ENCODE results near the gene BCL2L15. TPM values are rescaled to one million over a fixed set of nuclear protein-coding genes. Genes with fewer than 3 reads are reported as not detected.

Gene BCL2L15
- total RNA-seq, 1 experiment from 2014 or later = 0.17 TPM

- no peak for TF ChIP-seq TEAD4 (CRISPR knock-in tag; IDR thresholded peaks at IDR 0.05)
Observed at GRCh38 chr1:113895098-113895497, 7.7 kb upstream of the BCL2L15 start (continued).

- no peak for ATAC-seq
- Mint-ChIP-seq H3K9me3 (no peaks in the 10 kb centered on the region), H3K27me3 (ENCODE audit: low read depth) (no peaks in the 10 kb centered on the region), H3K36me3 (peaks cover 10% of the 10 kb centered on the region), H3K27ac (no peak overlapping the region), H3K4me1 (no peaks in the 10 kb centered on the region), H3K4me3 (no peak overlapping the region)
- TF ChIP-seq ELF4 (CRISPR knock-in tag; IDR thresholded peaks at IDR 0.05; ENCODE audit: low read depth) = no peak
- TF ChIP-seq ZNF512 (CRISPR knock-in tag; IDR thresholded peaks at IDR 0.05; ENCODE audit: borderline replicate concordance) = no peak
- no peak for TF ChIP-seq ESRRA (CRISPR knock-in tag; IDR thresholded peaks at IDR 0.05; ENCODE audit: borderline replicate concordance)
- TF ChIP-seq PRDM15 (CRISPR knock-in tag; IDR thresholded peaks at IDR 0.05) = no peak
- no peak for TF ChIP-seq RELA (CRISPR knock-in tag; IDR thresholded peaks at IDR 0.05; ENCODE audit: borderline replicate concordance)
- no peak for TF ChIP-seq OVOL2 (CRISPR knock-in tag; IDR thresholded peaks at IDR 0.05; ENCODE audit: borderline replicate concordance)
- TF ChIP-seq ZNF396 (CRISPR knock-in tag; IDR thresholded peaks at IDR 0.05; ENCODE audit: borderline replicate concordance) = no peak
- no peak for TF ChIP-seq MAX (CRISPR knock-in tag; IDR thresholded peaks at IDR 0.05)
- no peak for TF ChIP-seq RORB (CRISPR knock-in tag; IDR thresholded peaks at IDR 0.05)
- POLR2A ChIA-PET = no interaction called here
- DNase-seq (ENCODE audit: low spot score) = no peak
- CTCF ChIA-PET = no interaction called here
Observed at GRCh38 chr1:113893267-113893666, 5.9 kb upstream of the BCL2L15 start.

- CTCF ChIA-PET = interaction anchor here (0.7 kb wide), 5 partner anchors 9 to 324 kb away, joined by 3 to 5 read pairs (median 4); no protein-coding TSS in a partner anchor
- no peak overlapping the region for H3K27ac Mint-ChIP-seq
- H3K36me3 Mint-ChIP-seq = peaks cover 2% of the 10 kb centered on the region; the same call in 1 of the 2 replicates
- H3K4me3 Mint-ChIP-seq = no peak overlapping the region
- POLR2A ChIA-PET = interaction anchor here (0.7 kb wide), 1 partner anchor 8 kb away, joined by 3 read pairs; no protein-coding TSS in a partner anchor
- DNase-seq (ENCODE audit: low spot score) (no peak), ATAC-seq (no peak)
- no peaks in the 10 kb centered on the region for H3K9me3 Mint-ChIP-seq
- H3K4me1 Mint-ChIP-seq = no peaks in the 10 kb centered on the region
- H3K27me3 Mint-ChIP-seq (ENCODE audit: low read depth) = peaks cover 4% of the 10 kb centered on the region; the same call in 1 of the 2 replicates
- TF ChIP-seq FOXK1 (CRISPR knock-in tag; IDR thresholded peaks at IDR 0.05) (no peak), AFF4 (CRISPR knock-in tag; IDR thresholded peaks at IDR 0.05; ENCODE audit: borderline replicate concordance) (no peak), ZBTB43 (CRISPR knock-in tag; IDR thresholded peaks at IDR 0.05) (no peak), OVOL2 (CRISPR knock-in tag; IDR thresholded peaks at IDR 0.05; ENCODE audit: borderline replicate concordance) (no peak), RORB (CRISPR knock-in tag; IDR thresholded peaks at IDR 0.05) (no peak), ATF6 (CRISPR knock-in tag; IDR thresholded peaks at IDR 0.05) (no peak), AR (CRISPR knock-in tag; IDR thresholded peaks at IDR 0.05) (no peak)
Observed at GRCh38 chr1:113891631-113892220, 4.3 kb upstream of the BCL2L15 start.

All from WTC11 (cell line).